CD8-positive, alpha-beta memory T cell (primary cell): ENCODE data around the gene RGS6. TPM values are rescaled to one million over a fixed set of nuclear protein-coding genes. Genes with fewer than 3 reads are reported as not detected.

Source experiments
- CTCF ChIA-PET: fragments of 350-600 bp; sonication (Branson Sonifier 250); formaldehyde crosslinking; loops from one replicate; lab custom pipeline; 2021; ENCODE audit warnings: antibody characterized with exemption; lab: Charles Lee
- POLR2A ChIA-PET: fragments of 350-600 bp; sonication (Branson Sonifier 250); formaldehyde crosslinking; loops from one replicate; lab custom pipeline; 2021; ENCODE audit warnings: antibody characterized with exemption; lab: Charles Lee
- DNase-seq, 5 donors: peaks; one replicate each; pipeline versions ENCODE4 v3.0.0 to v3.0.0-alpha.2; 2020 to 2022; ENCODE audit warnings: mixed read lengths in 1 of 5
- H3K27ac ChIP-seq: one replicate; pipeline ENCODE4 v1.7.0; 2013; ENCODE audit warnings: low read depth, mild to moderate bottlenecking, low read length, moderate library complexity
- H3K27me3 ChIP-seq: 2 replicates; pipeline ENCODE4 v1.7.0; 2013; ENCODE audit warnings: low read length, mild to moderate bottlenecking; ENCODE audit not compliant: insufficient read depth, poor library complexity, severe bottlenecking
- H3K36me3 ChIP-seq: 2 replicates; pipeline ENCODE4 v1.7.0; 2013; ENCODE audit warnings: mild to moderate bottlenecking, low read length, moderate library complexity; ENCODE audit not compliant: insufficient read depth
- H3K4me1 ChIP-seq: 2 replicates; pipeline ENCODE4 v1.7.0; 2013; ENCODE audit warnings: mild to moderate bottlenecking, low read length, moderate library complexity; ENCODE audit not compliant: insufficient read depth
- H3K4me3 ChIP-seq: 2 replicates; pipeline ENCODE4 v1.7.0; 2013; ENCODE audit warnings: mild to moderate bottlenecking, low read length
- H3K9me3 ChIP-seq: 2 replicates; pipeline ENCODE4 v1.7.0; 2013; ENCODE audit warnings: mild to moderate bottlenecking, low read length
- H3K27ac Mint-ChIP-seq, 8 donors: one replicate each; pipeline ENCODE4 v1.8.0; 2020 to 2021; ENCODE audit warnings: mixed read lengths in 8 of 8, mild to moderate bottlenecking in 6 of 8, inconsistent platforms in 3 of 8, moderate library complexity in 3 of 8
- H3K27me3 Mint-ChIP-seq, 2 donors: one replicate each; pipeline ENCODE4 v1.8.0; 2020 to 2021; ENCODE audit warnings: mixed read lengths in 2 of 2, mild to moderate bottlenecking in 1 of 2, moderate library complexity in 1 of 2
- H3K36me3 Mint-ChIP-seq, 3 donors: one replicate each; pipeline ENCODE4 v1.8.0; 2020 to 2021; ENCODE audit warnings: mixed read lengths in 3 of 3, inconsistent platforms in 1 of 3, mild to moderate bottlenecking in 1 of 3
- H3K4me1 Mint-ChIP-seq, 3 donors: one replicate each; pipeline ENCODE4 v1.8.0; 2020 to 2021; ENCODE audit warnings: mixed read lengths in 3 of 3, inconsistent platforms in 1 of 3, mild to moderate bottlenecking in 1 of 3
- H3K4me3 Mint-ChIP-seq, 7 donors: one replicate each; pipeline ENCODE4 v1.8.0; 2020 to 2021; ENCODE audit warnings: mixed read lengths in 7 of 7, mild to moderate bottlenecking in 6 of 7, moderate library complexity in 4 of 7, inconsistent platforms in 2 of 7
- H3K9me3 Mint-ChIP-seq, 5 donors: one replicate each; pipeline ENCODE4 v1.8.0; 2020 to 2022; ENCODE audit warnings: mixed read lengths in 5 of 5, mild to moderate bottlenecking in 3 of 5, moderate library complexity in 2 of 5, inconsistent platforms in 1 of 5
- polyA plus RNA-seq: library from polyadenylated mRNA; unstranded; fragments of 300-500 nt; fragmentation: Illumina TruSeq; gene quantifications from one replicate; pipeline ENCODE4 v1.2.3, GENCODE V29; 2021
- total RNA-seq, 2 experiments: library from RNA; stranded (reverse); gene quantifications; one replicate each; pipeline ENCODE4 v1.2.3, GENCODE V29; 2021

RGS6 gene
- total and polyA plus RNA-seq, 3 experiments from 2014 or later: 0.60 to 0.88 TPM; not detected in 1

GRCh38 chr14:72008666-72009065 lies 76.4 kb downstream of the RGS6 start:
- no peak overlapping the region for H3K27ac Mint-ChIP-seq
- CTCF ChIA-PET: interaction anchor here (1.0 kb wide), 1 partner anchor 13 kb away, joined by 4 read pairs; no protein-coding TSS in a partner anchor

GRCh38 chr14:72010474-72010873 lies 78.2 kb downstream of the RGS6 start:
- Mint-ChIP-seq H3K4me1 (no peaks in the 10 kb centered on the region), H3K9me3 (no peaks in the 10 kb centered on the region), H3K4me3 (no peak overlapping the region), H3K27ac (no peak overlapping the region), H3K27me3 (peaks cover 0 to 16% of the 10 kb centered on the region in 2 donors), H3K36me3 (no peaks in the 10 kb centered on the region)
- no peaks in the 10 kb centered on the region for H3K9me3 ChIP-seq
- ChIA-PET POLR2A (no interaction called here), CTCF (no interaction called here)
- H3K4me3 ChIP-seq: no peak overlapping the region
- H3K4me1 ChIP-seq: no peaks in the 10 kb centered on the region
- no peak for DNase-seq
- H3K27ac ChIP-seq: no peak overlapping the region
- H3K36me3 ChIP-seq: no peaks in the 10 kb centered on the region
- no peaks in the 10 kb centered on the region for H3K27me3 ChIP-seq

More at GRCh38 chr14:72008666-72009065, 76.4 kb downstream of the RGS6 start:
- Histone ChIP-seq H3K4me1 (no peaks in the 10 kb centered on the region), H3K9me3 (no peaks in the 10 kb centered on the region), H3K27ac (no peak overlapping the region), H3K36me3 (no peaks in the 10 kb centered on the region), H3K27me3 (no peaks in the 10 kb centered on the region), H3K4me3 (no peak overlapping the region)
- no peak overlapping the region for H3K4me3 Mint-ChIP-seq
- POLR2A ChIA-PET: no interaction called here
- H3K9me3 Mint-ChIP-seq: no peaks in the 10 kb centered on the region
- DNase-seq: no peak
- no peaks in the 10 kb centered on the region for H3K4me1 Mint-ChIP-seq
- peaks cover 0 to 10% of the 10 kb centered on the region in 2 donors for H3K27me3 Mint-ChIP-seq
- H3K36me3 Mint-ChIP-seq: no peaks in the 10 kb centered on the region

- Mint-ChIP-seq H3K36me3 (no peaks in the 10 kb centered on the region), H3K9me3 (no peaks in the 10 kb centered on the region), H3K27ac (no peak overlapping the region), H3K27me3 (peaks cover 0 to 16% of the 10 kb centered on the region in 2 donors), H3K4me1 (no peaks in the 10 kb centered on the region), H3K4me3 (no peak overlapping the region)
- Histone ChIP-seq H3K27me3 (no peaks in the 10 kb centered on the region), H3K4me3 (no peak overlapping the region), H3K4me1 (no peaks in the 10 kb centered on the region), H3K9me3 (no peaks in the 10 kb centered on the region), H3K36me3 (no peaks in the 10 kb centered on the region), H3K27ac (no peak overlapping the region)
- CTCF ChIA-PET: no interaction called here
- POLR2A ChIA-PET: no interaction called here
- DNase-seq: no peak
Measured at GRCh38 chr14:72013721-72014345, 81.6 kb downstream of the RGS6 start.

GRCh38 chr14:72014486-72014885 lies 82.3 kb downstream of the RGS6 start:
- Histone ChIP-seq H3K27ac (no peak overlapping the region), H3K27me3 (no peaks in the 10 kb centered on the region), H3K36me3 (no peaks in the 10 kb centered on the region), H3K4me1 (no peaks in the 10 kb centered on the region), H3K9me3 (no peaks in the 10 kb centered on the region), H3K4me3 (no peak overlapping the region)
- POLR2A ChIA-PET: no interaction called here
- DNase-seq: no peak
- H3K36me3 Mint-ChIP-seq: no peaks in the 10 kb centered on the region
- no peaks in the 10 kb centered on the region for H3K9me3 Mint-ChIP-seq
- no peak overlapping the region for H3K27ac Mint-ChIP-seq
- H3K27me3 Mint-ChIP-seq: peaks cover 1 to 20% of the 10 kb centered on the region in 2 donors
- CTCF ChIA-PET: no interaction called here
- H3K4me1 Mint-ChIP-seq: no peaks in the 10 kb centered on the region
- no peak overlapping the region for H3K4me3 Mint-ChIP-seq

GRCh38 chr14:72017290-72017689 lies 85.1 kb downstream of the RGS6 start:
- no peak for DNase-seq
- Histone ChIP-seq H3K4me1 (no peaks in the 10 kb centered on the region), H3K27ac (no peak overlapping the region), H3K4me3 (no peak overlapping the region), H3K27me3 (no peaks in the 10 kb centered on the region), H3K36me3 (no peaks in the 10 kb centered on the region), H3K9me3 (no peaks in the 10 kb centered on the region)
- H3K36me3 Mint-ChIP-seq: no peaks in the 10 kb centered on the region
- no peak overlapping the region for H3K27ac Mint-ChIP-seq
- H3K27me3 Mint-ChIP-seq: peaks cover 8 to 42% of the 10 kb centered on the region in 2 donors
- ChIA-PET CTCF (no interaction called here), POLR2A (no interaction called here)
- H3K4me3 Mint-ChIP-seq: no peak overlapping the region
- no peaks in the 10 kb centered on the region for H3K4me1 Mint-ChIP-seq
- no peaks in the 10 kb centered on the region for H3K9me3 Mint-ChIP-seq

GRCh38 chr14:72023128-72024042 lies 91.2 kb downstream of the RGS6 start:
- Histone ChIP-seq H3K27ac (no peak overlapping the region), H3K36me3 (no peaks in the 10 kb centered on the region), H3K4me1 (no peaks in the 10 kb centered on the region), H3K27me3 (no peaks in the 10 kb centered on the region), H3K9me3 (no peaks in the 10 kb centered on the region), H3K4me3 (no peak overlapping the region)
- H3K36me3 Mint-ChIP-seq: no peaks in the 10 kb centered on the region
- no peaks in the 10 kb centered on the region for H3K4me1 Mint-ChIP-seq
- ChIA-PET CTCF (no interaction called here), POLR2A (no interaction called here)
- peaks cover 0 to 3% (median 0%) of the 10 kb centered on the region in 5 donors for H3K9me3 Mint-ChIP-seq
- DNase-seq: no peak
- no peak overlapping the region for H3K27ac Mint-ChIP-seq
- H3K27me3 Mint-ChIP-seq: peaks cover 13 to 43% of the 10 kb centered on the region in 2 donors
- no peak overlapping the region for H3K4me3 Mint-ChIP-seq

GRCh38 chr14:72024043-72024407 lies 91.8 kb downstream of the RGS6 start:
- no peak overlapping the region for H3K27ac ChIP-seq
- H3K4me3 ChIP-seq: no peak overlapping the region
- H3K36me3 ChIP-seq: no peaks in the 10 kb centered on the region
- Mint-ChIP-seq H3K36me3 (no peaks in the 10 kb centered on the region), H3K27me3 (peaks cover 13 to 43% of the 10 kb centered on the region in 2 donors), H3K9me3 (peaks cover 0 to 3% (median 0%) of the 10 kb centered on the region in 5 donors), H3K4me3 (no peak overlapping the region), H3K4me1 (no peaks in the 10 kb centered on the region), H3K27ac (no peak overlapping the region)
- peak in 3 of 5 donors; percentile 1 to 52 (median 6) for DNase-seq
- POLR2A ChIA-PET: no interaction called here
- CTCF ChIA-PET: interaction anchor here (1.0 kb wide), 1 partner anchor 880 kb away, joined by 4 read pairs; no protein-coding TSS in a partner anchor
- no peaks in the 10 kb centered on the region for H3K9me3 ChIP-seq
- no peaks in the 10 kb centered on the region for H3K4me1 ChIP-seq
- H3K27me3 ChIP-seq: no peaks in the 10 kb centered on the region

GRCh38 chr14:72024504-72024903 lies 92.3 kb downstream of the RGS6 start:
- no peak overlapping the region for H3K27ac ChIP-seq
- ChIA-PET CTCF (interaction anchor here (1.0 kb wide), 1 partner anchor 879 kb away, joined by 4 read pairs; no protein-coding TSS in a partner anchor), POLR2A (no interaction called here)
- H3K27me3 Mint-ChIP-seq: peaks cover 11 to 38% of the 10 kb centered on the region in 2 donors
- H3K9me3 ChIP-seq: no peaks in the 10 kb centered on the region
- no peaks in the 10 kb centered on the region for H3K27me3 ChIP-seq
- H3K36me3 Mint-ChIP-seq: no peaks in the 10 kb centered on the region
- H3K4me3 Mint-ChIP-seq: no peak overlapping the region
- no peaks in the 10 kb centered on the region for H3K36me3 ChIP-seq
- H3K4me1 ChIP-seq: no peaks in the 10 kb centered on the region
- no peak overlapping the region for H3K4me3 ChIP-seq
- no peaks in the 10 kb centered on the region for H3K4me1 Mint-ChIP-seq
- H3K9me3 Mint-ChIP-seq: peaks cover 0 to 3% (median 0%) of the 10 kb centered on the region in 5 donors
- DNase-seq: no peak
- H3K27ac Mint-ChIP-seq: no peak overlapping the region
